H1 (cell line): ENCODE results near the gene SH2D4B. TPM values are rescaled to one million over a fixed set of nuclear protein-coding genes. Genes with fewer than 3 reads are reported as not detected.

Experiments
- CHD2 ChIP-seq: IDR thresholded peaks from 2 replicates; pipeline ENCODE4 v1.6.1; 2012; ENCODE audit warnings: low read length, improper control_type of control experiment
- CREB1 ChIP-seq: IDR thresholded peaks from 2 replicates; pipeline ENCODE4 v1.6.1; 2012; ENCODE audit warnings: inconsistent platforms
- KDM5A ChIP-seq: fragments of 200-600 bp; IDR thresholded peaks from 2 replicates; pipeline ENCODE4 v1.7.1; 2012; ENCODE audit warnings: mild to moderate bottlenecking, low read length, inconsistent platforms, mixed read lengths
- POLR2AphosphoS5 ChIP-seq: IDR thresholded peaks from 2 replicates; pipeline ENCODE4 v1.6.1; 2011; ENCODE audit warnings: low read depth, low read length
- POU5F1 ChIP-seq: IDR thresholded peaks from 2 replicates; pipeline ENCODE4 v1.6.1; 2011; ENCODE audit warnings: low read depth, mild to moderate bottlenecking, low read length, moderate library complexity
- SP2 ChIP-seq: IDR thresholded peaks from 2 replicates; pipeline ENCODE4 v1.6.1; 2012; ENCODE audit warnings: mild to moderate bottlenecking, low read length, inconsistent platforms
- TAF7 ChIP-seq: optimal IDR thresholded peaks from 2 replicates; pipeline ENCODE3; 2011; ENCODE audit warnings: low read depth, mild to moderate bottlenecking, inconsistent platforms, low read length, moderate library complexity, borderline replicate concordance
- polyA plus RNA-seq, 7 experiments: library from polyadenylated mRNA; depleted of rRNA in 3 of 7; stranded (reverse) in 5 of 7; unstranded in 2 of 7; fragments of >200 nt in 5 of 7; fragments of 200-250 nt in 2 of 7; gene quantifications; 1 replicate in 5 of 7; 2 replicates in 1 of 7; 4 replicates in 1 of 7; pipeline versions ENCODE4 v1.2.1 to v1.2.3, GENCODE V29; 2011 to 2013; ENCODE audit warnings: missing spikeins in 2 of 7, mixed read lengths in 2 of 7
- total RNA-seq: library from RNA; stranded (reverse); fragmentation: NEBNext Ultra II Directional; extraction: Animal tissue kit (Norgen Biotek cat#: 25700); gene quantifications from 2 replicates; pipeline ENCODE4 v1.2.1, GENCODE V29; 2021
- TF ChIP-seq, protein P1 (sequence below): fragments of 300-600 bp; sonication (generic); IDR thresholded peaks from 2 replicates; pipeline ENCODE4 v1.7.1; 2012; ENCODE audit warnings: low read length, moderate library complexity, mild to moderate bottlenecking, inconsistent platforms; ENCODE audit not compliant: insufficient replicate concordance
- TF ChIP-seq, protein P2 (sequence below): IDR thresholded peaks from 2 replicates; pipeline ENCODE4 v1.6.1; 2011; ENCODE audit warnings: low read depth, mild to moderate bottlenecking, low read length; ENCODE audit not compliant: insufficient read depth
- TF ChIP-seq, protein P3 (sequence below), 3 experiments: IDR thresholded peaks; 1 replicate in 2 of 3; 2 replicates in 1 of 3; pipeline versions ENCODE4 v1.5.1 to v1.6.1; 2011; ENCODE audit warnings: low read length in 3 of 3, mild to moderate bottlenecking in 3 of 3, inconsistent platforms in 2 of 3, low read depth in 1 of 3, moderate library complexity in 1 of 3; ENCODE audit not compliant: insufficient read depth in 1 of 3; ENCODE audit errors: control extremely low read depth in 1 of 3

The SH2D4B gene
- total and polyA plus RNA-seq, 2 of the 8 experiments (the other 6 are each of a cell fraction or from before 2014, with no cell fraction given), result 0.06 to 0.13 TPM

DNA sequence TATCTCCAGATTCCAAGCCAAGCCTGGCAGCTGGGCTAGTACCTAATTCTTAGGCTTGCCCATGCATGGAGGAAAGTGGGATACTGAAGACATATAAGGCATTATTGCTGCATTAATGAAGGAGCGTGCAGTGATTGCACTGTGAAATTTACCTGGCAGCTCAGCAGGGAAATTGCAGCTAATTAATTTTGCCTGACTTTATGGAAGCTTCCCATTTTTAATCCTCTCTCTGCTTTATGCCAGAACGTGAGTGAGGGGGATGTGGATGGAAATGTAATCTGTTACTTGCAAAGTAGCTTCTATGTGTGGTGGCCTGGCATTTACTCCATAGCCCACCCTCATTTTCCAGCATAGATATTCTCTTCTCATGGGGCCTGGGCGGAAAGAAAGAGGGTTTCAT lies 134.9 kb downstream of the SH2D4B start (continued):
- TF ChIP-seq, protein P1, sequence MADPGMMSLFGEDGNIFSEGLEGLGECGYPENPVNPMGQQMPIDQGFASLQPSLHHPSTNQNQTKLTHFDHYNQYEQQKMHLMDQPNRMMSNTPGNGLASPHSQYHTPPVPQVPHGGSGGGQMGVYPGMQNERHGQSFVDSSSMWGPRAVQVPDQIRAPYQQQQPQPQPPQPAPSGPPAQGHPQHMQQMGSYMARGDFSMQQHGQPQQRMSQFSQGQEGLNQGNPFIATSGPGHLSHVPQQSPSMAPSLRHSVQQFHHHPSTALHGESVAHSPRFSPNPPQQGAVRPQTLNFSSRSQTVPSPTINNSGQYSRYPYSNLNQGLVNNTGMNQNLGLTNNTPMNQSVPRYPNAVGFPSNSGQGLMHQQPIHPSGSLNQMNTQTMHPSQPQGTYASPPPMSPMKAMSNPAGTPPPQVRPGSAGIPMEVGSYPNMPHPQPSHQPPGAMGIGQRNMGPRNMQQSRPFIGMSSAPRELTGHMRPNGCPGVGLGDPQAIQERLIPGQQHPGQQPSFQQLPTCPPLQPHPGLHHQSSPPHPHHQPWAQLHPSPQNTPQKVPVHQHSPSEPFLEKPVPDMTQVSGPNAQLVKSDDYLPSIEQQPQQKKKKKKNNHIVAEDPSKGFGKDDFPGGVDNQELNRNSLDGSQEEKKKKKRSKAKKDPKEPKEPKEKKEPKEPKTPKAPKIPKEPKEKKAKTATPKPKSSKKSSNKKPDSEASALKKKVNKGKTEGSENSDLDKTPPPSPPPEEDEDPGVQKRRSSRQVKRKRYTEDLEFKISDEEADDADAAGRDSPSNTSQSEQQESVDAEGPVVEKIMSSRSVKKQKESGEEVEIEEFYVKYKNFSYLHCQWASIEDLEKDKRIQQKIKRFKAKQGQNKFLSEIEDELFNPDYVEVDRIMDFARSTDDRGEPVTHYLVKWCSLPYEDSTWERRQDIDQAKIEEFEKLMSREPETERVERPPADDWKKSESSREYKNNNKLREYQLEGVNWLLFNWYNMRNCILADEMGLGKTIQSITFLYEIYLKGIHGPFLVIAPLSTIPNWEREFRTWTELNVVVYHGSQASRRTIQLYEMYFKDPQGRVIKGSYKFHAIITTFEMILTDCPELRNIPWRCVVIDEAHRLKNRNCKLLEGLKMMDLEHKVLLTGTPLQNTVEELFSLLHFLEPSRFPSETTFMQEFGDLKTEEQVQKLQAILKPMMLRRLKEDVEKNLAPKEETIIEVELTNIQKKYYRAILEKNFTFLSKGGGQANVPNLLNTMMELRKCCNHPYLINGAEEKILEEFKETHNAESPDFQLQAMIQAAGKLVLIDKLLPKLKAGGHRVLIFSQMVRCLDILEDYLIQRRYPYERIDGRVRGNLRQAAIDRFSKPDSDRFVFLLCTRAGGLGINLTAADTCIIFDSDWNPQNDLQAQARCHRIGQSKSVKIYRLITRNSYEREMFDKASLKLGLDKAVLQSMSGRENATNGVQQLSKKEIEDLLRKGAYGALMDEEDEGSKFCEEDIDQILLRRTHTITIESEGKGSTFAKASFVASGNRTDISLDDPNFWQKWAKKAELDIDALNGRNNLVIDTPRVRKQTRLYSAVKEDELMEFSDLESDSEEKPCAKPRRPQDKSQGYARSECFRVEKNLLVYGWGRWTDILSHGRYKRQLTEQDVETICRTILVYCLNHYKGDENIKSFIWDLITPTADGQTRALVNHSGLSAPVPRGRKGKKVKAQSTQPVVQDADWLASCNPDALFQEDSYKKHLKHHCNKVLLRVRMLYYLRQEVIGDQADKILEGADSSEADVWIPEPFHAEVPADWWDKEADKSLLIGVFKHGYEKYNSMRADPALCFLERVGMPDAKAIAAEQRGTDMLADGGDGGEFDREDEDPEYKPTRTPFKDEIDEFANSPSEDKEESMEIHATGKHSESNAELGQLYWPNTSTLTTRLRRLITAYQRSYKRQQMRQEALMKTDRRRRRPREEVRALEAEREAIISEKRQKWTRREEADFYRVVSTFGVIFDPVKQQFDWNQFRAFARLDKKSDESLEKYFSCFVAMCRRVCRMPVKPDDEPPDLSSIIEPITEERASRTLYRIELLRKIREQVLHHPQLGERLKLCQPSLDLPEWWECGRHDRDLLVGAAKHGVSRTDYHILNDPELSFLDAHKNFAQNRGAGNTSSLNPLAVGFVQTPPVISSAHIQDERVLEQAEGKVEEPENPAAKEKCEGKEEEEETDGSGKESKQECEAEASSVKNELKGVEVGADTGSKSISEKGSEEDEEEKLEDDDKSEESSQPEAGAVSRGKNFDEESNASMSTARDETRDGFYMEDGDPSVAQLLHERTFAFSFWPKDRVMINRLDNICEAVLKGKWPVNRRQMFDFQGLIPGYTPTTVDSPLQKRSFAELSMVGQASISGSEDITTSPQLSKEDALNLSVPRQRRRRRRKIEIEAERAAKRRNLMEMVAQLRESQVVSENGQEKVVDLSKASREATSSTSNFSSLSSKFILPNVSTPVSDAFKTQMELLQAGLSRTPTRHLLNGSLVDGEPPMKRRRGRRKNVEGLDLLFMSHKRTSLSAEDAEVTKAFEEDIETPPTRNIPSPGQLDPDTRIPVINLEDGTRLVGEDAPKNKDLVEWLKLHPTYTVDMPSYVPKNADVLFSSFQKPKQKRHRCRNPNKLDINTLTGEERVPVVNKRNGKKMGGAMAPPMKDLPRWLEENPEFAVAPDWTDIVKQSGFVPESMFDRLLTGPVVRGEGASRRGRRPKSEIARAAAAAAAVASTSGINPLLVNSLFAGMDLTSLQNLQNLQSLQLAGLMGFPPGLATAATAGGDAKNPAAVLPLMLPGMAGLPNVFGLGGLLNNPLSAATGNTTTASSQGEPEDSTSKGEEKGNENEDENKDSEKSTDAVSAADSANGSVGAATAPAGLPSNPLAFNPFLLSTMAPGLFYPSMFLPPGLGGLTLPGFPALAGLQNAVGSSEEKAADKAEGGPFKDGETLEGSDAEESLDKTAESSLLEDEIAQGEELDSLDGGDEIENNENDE, result no peak
- TF ChIP-seq KDM5A, result no peak
- TF ChIP-seq POLR2AphosphoS5, result no peak
- TF ChIP-seq, protein P2, sequence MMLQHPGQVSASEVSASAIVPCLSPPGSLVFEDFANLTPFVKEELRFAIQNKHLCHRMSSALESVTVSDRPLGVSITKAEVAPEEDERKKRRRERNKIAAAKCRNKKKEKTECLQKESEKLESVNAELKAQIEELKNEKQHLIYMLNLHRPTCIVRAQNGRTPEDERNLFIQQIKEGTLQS, result no peak
- no peak for TF ChIP-seq POU5F1
- TF ChIP-seq, protein P3, sequence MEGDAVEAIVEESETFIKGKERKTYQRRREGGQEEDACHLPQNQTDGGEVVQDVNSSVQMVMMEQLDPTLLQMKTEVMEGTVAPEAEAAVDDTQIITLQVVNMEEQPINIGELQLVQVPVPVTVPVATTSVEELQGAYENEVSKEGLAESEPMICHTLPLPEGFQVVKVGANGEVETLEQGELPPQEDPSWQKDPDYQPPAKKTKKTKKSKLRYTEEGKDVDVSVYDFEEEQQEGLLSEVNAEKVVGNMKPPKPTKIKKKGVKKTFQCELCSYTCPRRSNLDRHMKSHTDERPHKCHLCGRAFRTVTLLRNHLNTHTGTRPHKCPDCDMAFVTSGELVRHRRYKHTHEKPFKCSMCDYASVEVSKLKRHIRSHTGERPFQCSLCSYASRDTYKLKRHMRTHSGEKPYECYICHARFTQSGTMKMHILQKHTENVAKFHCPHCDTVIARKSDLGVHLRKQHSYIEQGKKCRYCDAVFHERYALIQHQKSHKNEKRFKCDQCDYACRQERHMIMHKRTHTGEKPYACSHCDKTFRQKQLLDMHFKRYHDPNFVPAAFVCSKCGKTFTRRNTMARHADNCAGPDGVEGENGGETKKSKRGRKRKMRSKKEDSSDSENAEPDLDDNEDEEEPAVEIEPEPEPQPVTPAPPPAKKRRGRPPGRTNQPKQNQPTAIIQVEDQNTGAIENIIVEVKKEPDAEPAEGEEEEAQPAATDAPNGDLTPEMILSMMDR (IDR thresholded peaks at IDR 0.05; ENCODE audit: control extremely low read depth in 1 of 3, insufficient read depth in 1 of 3, low read depth in 1 of 3, low read length in 3 of 3), result no peak
- TF ChIP-seq SP2, result no peak
- no peak for TF ChIP-seq CHD2
- TF ChIP-seq TAF7, result no peak
- TF ChIP-seq CREB1, result no peak
